HepG2 (cell line): ENCODE results near the gene TFPI. TPM values are rescaled to one million over a fixed set of nuclear protein-coding genes. Genes with fewer than 3 reads are reported as not detected.

ENCODE experiments used
- ARHGAP35 ChIP-seq: sonication (generic); formaldehyde crosslinking; IDR thresholded peaks from 2 replicates; pipeline ENCODE4 v1.9.0; 2022; ENCODE audit warnings: mild to moderate bottlenecking, inconsistent platforms, moderate library complexity, missing genetic modification reagents, borderline replicate concordance
- ATF1 ChIP-seq: IDR thresholded peaks from 2 replicates; pipeline ENCODE4 v1.6.1; 2016; ENCODE audit warnings: mild to moderate bottlenecking, control low read depth
- GABPA ChIP-seq, 2 experiments: IDR thresholded peaks; 2 replicates each; pipeline ENCODE4 v1.6.1; 2011 to 2016; ENCODE audit warnings: low read depth in 2 of 2, low read length in 1 of 2, missing biosample characterization in 1 of 2, missing genetic modification characterization in 1 of 2
- GABPB1 ChIP-seq: IDR thresholded peaks from 2 replicates; pipeline ENCODE4 v1.6.1; 2016; ENCODE audit warnings: mild to moderate bottlenecking, missing genetic modification reagents, moderate library complexity, missing compliant biosample characterization
- HMGA1 ChIP-seq: sonication (generic); formaldehyde crosslinking; conservative IDR thresholded peaks from 2 replicates; pipeline ENCODE4 v1.4.0; 2020; ENCODE audit warnings: missing genetic modification reagents
- KAT2B ChIP-seq: fragments of 150-350 bp; IDR thresholded peaks from 2 replicates; pipeline ENCODE4 v1.6.1; 2014; ENCODE audit warnings: low read depth, low read length, borderline replicate concordance
- MXD4 ChIP-seq: IDR thresholded peaks from 2 replicates; pipeline ENCODE4 v1.6.1; 2016; ENCODE audit warnings: mild to moderate bottlenecking, missing biosample characterization, missing genetic modification reagents
- NPAS2 ChIP-seq: sonication (generic); formaldehyde crosslinking; IDR thresholded peaks from 2 replicates; pipeline ENCODE4 v1.8.0; 2022; ENCODE audit warnings: mild to moderate bottlenecking, missing genetic modification reagents, borderline replicate concordance
- ONECUT2 ChIP-seq: sonication (generic); formaldehyde crosslinking; IDR thresholded peaks from 2 replicates; pipeline ENCODE4 v1.4.0; 2020; ENCODE audit warnings: missing genetic modification reagents
- PLRG1 ChIP-seq: fragments of 450-650 bp; conservative IDR thresholded peaks from 2 replicates; pipeline ENCODE4 v1.6.1; 2016
- POLR2G ChIP-seq: fragments of 200-400 bp; formaldehyde crosslinking; IDR thresholded peaks from 2 replicates; pipeline ENCODE4 v1.6.1; 2018; ENCODE audit warnings: mild to moderate bottlenecking, low read depth, low read length, moderate library complexity
- polyA plus RNA-seq, 8 experiments: library from polyadenylated mRNA; depleted of rRNA in 3 of 8; stranded (reverse) in 7 of 8; unstranded in 1 of 8; fragments of >200 nt; fragmentation: Illumina TruSeq in 4 of 8; extraction: Trizol in 4 of 8; gene quantifications; 2 replicates each; pipeline versions ENCODE4 v1.2.1 to v1.2.3, GENCODE V29; 2011 to 2016; ENCODE audit warnings: low read depth in 4 of 8, missing spikeins in 1 of 8, mixed read lengths in 1 of 8; ENCODE audit not compliant: insufficient read depth in 1 of 8
- total RNA-seq, 5 experiments: library from RNA; depleted of rRNA; stranded (reverse); fragments of >200 nt; fragmentation: Illumina TruSeq; extraction: Trizol; gene quantifications; 2 replicates each; pipeline ENCODE4 v1.2.3, GENCODE V29; 2016; ENCODE audit warnings: low read depth in 1 of 5
- TF ChIP-seq, protein P1 (sequence below): IDR thresholded peaks from 2 replicates; pipeline ENCODE4 v1.6.1; 2016; ENCODE audit warnings: missing compliant biosample characterization, missing genetic modification reagents, borderline replicate concordance
- TF ChIP-seq, protein P2 (sequence below): sonication (generic); formaldehyde crosslinking; conservative IDR thresholded peaks from 2 replicates; pipeline ENCODE4 v1.8.0; 2022; ENCODE audit warnings: low read depth, missing genetic modification reagents
- TF ChIP-seq, protein P3 (sequence below): sonication (generic); formaldehyde crosslinking; conservative IDR thresholded peaks from 2 replicates; pipeline ENCODE4 v1.4.0; 2020; ENCODE audit warnings: mild to moderate bottlenecking, missing genetic modification reagents, moderate library complexity
- TF ChIP-seq, protein P4 (sequence below): sonication (generic); formaldehyde crosslinking; IDR thresholded peaks from 2 replicates; pipeline ENCODE4 v1.5.0; 2020; ENCODE audit warnings: mild to moderate bottlenecking, missing genetic modification reagents, borderline replicate concordance
- TF ChIP-seq, protein P5 (sequence below): sonication (generic); formaldehyde crosslinking; IDR thresholded peaks from 2 replicates; pipeline ENCODE4 v1.5.1; 2020; ENCODE audit warnings: missing genetic modification reagents, mild to moderate bottlenecking, borderline replicate concordance

TFPI gene
- total and polyA plus RNA-seq, 2 of the 13 experiments (the other 11 are each of a cell fraction or from before 2014, with no cell fraction given), result 301 to 436 TPM

DNA sequence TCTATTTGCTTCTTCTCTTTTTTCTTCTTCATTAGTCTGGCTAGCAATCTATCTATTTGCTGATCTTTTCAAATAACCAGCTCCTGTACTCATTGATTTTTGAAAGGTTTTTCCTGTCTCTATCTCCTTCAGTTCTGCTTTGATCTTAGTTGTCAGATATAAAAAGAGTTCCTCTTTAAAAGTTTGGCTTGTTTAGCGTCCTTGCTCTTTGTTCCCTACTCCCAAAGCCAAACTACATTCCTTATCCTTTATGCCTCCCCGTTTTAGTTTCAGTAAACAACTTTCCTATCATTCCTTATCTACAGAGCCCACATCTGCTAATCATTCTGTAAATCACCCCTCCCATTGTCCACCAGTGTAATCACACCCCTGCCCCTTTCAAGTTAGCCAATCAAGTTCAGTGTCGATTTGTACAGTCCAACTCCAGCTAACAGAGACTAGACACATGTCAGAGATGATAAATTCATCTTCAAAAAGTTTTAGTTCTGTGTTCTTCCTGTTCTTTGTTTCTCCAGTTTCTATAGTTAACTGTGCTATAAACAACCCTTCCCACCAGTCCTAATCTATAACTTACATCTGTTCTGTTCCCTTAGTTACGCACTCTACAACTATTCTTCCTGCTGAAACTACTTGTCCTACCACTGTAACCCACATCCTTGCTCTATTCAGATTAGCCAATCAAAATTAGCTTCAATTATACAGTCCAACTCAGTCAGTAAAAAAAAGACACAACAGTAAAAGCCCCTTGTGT, 44.4 kb downstream of the TFPI start (continued):
- TF ChIP-seq HMGA1 (no peak), GABPB1 (CRISPR knock-in tag) (peak; percentile 40; the same call in 1 of the 2 replicates), ONECUT2 (peak; percentile 96), GABPA (IDR thresholded peaks at IDR 0.05; ENCODE audit: low read depth, low read length) (no peak), GABPA (CRISPR knock-in tag; IDR thresholded peaks at IDR 0.05; ENCODE audit: low read depth) (peak; percentile 54; the same call in 1 of the 2 replicates), NPAS2 (CRISPR knock-in tag) (no peak), PLRG1 (no peak), ARHGAP35 (CRISPR knock-in tag) (0 out of 2 replicates have a peak, but pooled peaks have one; percentile 42), ATF1 (CRISPR knock-in tag) (peak; percentile 74), POLR2G (0 out of 2 replicates have a peak, but pooled peaks have one; percentile 32), MXD4 (CRISPR knock-in tag) (no peak; the same call in 1 of the 2 replicates), KAT2B (no peak)
- TF ChIP-seq, protein P1, sequence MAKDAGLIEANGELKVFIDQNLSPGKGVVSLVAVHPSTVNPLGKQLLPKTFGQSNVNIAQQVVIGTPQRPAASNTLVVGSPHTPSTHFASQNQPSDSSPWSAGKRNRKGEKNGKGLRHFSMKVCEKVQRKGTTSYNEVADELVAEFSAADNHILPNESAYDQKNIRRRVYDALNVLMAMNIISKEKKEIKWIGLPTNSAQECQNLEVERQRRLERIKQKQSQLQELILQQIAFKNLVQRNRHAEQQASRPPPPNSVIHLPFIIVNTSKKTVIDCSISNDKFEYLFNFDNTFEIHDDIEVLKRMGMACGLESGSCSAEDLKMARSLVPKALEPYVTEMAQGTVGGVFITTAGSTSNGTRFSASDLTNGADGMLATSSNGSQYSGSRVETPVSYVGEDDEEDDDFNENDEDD (CRISPR knock-in tag), result peak; percentile 45; the same call in 1 of the 2 replicates
- TF ChIP-seq, protein P2, sequence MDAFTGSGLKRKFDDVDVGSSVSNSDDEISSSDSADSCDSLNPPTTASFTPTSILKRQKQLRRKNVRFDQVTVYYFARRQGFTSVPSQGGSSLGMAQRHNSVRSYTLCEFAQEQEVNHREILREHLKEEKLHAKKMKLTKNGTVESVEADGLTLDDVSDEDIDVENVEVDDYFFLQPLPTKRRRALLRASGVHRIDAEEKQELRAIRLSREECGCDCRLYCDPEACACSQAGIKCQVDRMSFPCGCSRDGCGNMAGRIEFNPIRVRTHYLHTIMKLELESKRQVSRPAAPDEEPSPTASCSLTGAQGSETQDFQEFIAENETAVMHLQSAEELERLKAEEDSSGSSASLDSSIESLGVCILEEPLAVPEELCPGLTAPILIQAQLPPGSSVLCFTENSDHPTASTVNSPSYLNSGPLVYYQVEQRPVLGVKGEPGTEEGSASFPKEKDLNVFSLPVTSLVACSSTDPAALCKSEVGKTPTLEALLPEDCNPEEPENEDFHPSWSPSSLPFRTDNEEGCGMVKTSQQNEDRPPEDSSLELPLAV (CRISPR knock-in tag), result no peak
- TF ChIP-seq, protein P3, sequence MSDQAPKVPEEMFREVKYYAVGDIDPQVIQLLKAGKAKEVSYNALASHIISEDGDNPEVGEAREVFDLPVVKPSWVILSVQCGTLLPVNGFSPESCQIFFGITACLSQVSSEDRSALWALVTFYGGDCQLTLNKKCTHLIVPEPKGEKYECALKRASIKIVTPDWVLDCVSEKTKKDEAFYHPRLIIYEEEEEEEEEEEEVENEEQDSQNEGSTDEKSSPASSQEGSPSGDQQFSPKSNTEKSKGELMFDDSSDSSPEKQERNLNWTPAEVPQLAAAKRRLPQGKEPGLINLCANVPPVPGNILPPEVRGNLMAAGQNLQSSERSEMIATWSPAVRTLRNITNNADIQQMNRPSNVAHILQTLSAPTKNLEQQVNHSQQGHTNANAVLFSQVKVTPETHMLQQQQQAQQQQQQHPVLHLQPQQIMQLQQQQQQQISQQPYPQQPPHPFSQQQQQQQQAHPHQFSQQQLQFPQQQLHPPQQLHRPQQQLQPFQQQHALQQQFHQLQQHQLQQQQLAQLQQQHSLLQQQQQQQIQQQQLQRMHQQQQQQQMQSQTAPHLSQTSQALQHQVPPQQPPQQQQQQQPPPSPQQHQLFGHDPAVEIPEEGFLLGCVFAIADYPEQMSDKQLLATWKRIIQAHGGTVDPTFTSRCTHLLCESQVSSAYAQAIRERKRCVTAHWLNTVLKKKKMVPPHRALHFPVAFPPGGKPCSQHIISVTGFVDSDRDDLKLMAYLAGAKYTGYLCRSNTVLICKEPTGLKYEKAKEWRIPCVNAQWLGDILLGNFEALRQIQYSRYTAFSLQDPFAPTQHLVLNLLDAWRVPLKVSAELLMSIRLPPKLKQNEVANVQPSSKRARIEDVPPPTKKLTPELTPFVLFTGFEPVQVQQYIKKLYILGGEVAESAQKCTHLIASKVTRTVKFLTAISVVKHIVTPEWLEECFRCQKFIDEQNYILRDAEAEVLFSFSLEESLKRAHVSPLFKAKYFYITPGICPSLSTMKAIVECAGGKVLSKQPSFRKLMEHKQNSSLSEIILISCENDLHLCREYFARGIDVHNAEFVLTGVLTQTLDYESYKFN (CRISPR knock-in tag), result peak; percentile 96
- TF ChIP-seq, protein P4, sequence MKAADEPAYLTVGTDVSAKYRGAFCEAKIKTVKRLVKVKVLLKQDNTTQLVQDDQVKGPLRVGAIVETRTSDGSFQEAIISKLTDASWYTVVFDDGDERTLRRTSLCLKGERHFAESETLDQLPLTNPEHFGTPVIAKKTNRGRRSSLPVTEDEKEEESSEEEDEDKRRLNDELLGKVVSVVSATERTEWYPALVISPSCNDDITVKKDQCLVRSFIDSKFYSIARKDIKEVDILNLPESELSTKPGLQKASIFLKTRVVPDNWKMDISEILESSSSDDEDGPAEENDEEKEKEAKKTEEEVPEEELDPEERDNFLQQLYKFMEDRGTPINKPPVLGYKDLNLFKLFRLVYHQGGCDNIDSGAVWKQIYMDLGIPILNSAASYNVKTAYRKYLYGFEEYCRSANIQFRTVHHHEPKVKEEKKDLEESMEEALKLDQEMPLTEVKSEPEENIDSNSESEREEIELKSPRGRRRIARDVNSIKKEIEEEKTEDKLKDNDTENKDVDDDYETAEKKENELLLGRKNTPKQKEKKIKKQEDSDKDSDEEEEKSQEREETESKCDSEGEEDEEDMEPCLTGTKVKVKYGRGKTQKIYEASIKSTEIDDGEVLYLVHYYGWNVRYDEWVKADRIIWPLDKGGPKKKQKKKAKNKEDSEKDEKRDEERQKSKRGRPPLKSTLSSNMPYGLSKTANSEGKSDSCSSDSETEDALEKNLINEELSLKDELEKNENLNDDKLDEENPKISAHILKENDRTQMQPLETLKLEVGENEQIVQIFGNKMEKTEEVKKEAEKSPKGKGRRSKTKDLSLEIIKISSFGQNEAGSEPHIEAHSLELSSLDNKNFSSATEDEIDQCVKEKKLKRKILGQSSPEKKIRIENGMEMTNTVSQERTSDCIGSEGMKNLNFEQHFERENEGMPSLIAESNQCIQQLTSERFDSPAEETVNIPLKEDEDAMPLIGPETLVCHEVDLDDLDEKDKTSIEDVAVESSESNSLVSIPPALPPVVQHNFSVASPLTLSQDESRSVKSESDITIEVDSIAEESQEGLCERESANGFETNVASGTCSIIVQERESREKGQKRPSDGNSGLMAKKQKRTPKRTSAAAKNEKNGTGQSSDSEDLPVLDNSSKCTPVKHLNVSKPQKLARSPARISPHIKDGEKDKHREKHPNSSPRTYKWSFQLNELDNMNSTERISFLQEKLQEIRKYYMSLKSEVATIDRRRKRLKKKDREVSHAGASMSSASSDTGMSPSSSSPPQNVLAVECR, result peak; percentile 32; the same call in 1 of the 2 replicates
- TF ChIP-seq, protein P5, sequence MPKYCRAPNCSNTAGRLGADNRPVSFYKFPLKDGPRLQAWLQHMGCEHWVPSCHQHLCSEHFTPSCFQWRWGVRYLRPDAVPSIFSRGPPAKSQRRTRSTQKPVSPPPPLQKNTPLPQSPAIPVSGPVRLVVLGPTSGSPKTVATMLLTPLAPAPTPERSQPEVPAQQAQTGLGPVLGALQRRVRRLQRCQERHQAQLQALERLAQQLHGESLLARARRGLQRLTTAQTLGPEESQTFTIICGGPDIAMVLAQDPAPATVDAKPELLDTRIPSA (CRISPR knock-in tag), result 0 out of 2 replicates have a peak, but pooled peaks have one; percentile 2
